ENCODE measurements around the gene USP37. TPM values are rescaled to one million over a fixed set of nuclear protein-coding genes. Genes with fewer than 3 reads are reported as not detected.

The USP37 gene
- total and polyA plus RNA-seq, 2 of the 13 experiments (the other 11 are each of a cell fraction or from before 2014, with no cell fraction given), result 6.5 to 30.6 TPM

- TF ChIP-seq, protein P1, sequence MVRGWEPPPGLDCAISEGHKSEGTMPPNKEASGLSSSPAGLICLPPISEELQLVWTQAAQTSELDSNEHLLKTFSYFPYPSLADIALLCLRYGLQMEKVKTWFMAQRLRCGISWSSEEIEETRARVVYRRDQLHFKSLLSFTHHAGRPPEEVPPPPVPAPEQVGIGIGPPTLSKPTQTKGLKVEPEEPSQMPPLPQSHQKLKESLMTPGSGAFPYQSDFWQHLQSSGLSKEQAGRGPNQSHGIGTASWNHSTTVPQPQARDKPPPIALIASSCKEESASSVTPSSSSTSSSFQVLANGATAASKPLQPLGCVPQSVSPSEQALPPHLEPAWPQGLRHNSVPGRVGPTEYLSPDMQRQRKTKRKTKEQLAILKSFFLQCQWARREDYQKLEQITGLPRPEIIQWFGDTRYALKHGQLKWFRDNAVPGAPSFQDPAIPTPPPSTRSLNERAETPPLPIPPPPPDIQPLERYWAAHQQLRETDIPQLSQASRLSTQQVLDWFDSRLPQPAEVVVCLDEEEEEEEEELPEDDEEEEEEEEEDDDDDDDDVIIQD (CRISPR knock-in tag; IDR thresholded peaks at IDR 0.05; ENCODE audit: low read depth), result no peak
- TF ChIP-seq MEIS2 (CRISPR knock-in tag; IDR thresholded peaks at IDR 0.05) (peak; percentile 63; the same call in 1 of the 2 replicates), SPEN (CRISPR knock-in tag; IDR thresholded peaks at IDR 0.05; ENCODE audit: low read depth) (no peak; the same call in 1 of the 2 replicates), ZBTB7A (CRISPR knock-in tag; IDR thresholded peaks at IDR 0.05) (no peak), GATA4 (IDR thresholded peaks at IDR 0.05; ENCODE audit: borderline replicate concordance, low read depth) (no peak), FOXO1 (CRISPR knock-in tag; IDR thresholded peaks at IDR 0.05) (no peak), ZNF333 (CRISPR knock-in tag; IDR thresholded peaks at IDR 0.05; ENCODE audit: borderline replicate concordance) (0 out of 2 replicates have a peak, but pooled peaks have one; percentile 3)
- TF ChIP-seq, protein P2, sequence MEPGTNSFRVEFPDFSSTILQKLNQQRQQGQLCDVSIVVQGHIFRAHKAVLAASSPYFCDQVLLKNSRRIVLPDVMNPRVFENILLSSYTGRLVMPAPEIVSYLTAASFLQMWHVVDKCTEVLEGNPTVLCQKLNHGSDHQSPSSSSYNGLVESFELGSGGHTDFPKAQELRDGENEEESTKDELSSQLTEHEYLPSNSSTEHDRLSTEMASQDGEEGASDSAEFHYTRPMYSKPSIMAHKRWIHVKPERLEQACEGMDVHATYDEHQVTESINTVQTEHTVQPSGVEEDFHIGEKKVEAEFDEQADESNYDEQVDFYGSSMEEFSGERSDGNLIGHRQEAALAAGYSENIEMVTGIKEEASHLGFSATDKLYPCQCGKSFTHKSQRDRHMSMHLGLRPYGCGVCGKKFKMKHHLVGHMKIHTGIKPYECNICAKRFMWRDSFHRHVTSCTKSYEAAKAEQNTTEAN (CRISPR knock-in tag; conservative IDR thresholded peaks at IDR 0.05), result peak; percentile 52; the same call in 1 of the 2 replicates
- TF ChIP-seq, protein P3, sequence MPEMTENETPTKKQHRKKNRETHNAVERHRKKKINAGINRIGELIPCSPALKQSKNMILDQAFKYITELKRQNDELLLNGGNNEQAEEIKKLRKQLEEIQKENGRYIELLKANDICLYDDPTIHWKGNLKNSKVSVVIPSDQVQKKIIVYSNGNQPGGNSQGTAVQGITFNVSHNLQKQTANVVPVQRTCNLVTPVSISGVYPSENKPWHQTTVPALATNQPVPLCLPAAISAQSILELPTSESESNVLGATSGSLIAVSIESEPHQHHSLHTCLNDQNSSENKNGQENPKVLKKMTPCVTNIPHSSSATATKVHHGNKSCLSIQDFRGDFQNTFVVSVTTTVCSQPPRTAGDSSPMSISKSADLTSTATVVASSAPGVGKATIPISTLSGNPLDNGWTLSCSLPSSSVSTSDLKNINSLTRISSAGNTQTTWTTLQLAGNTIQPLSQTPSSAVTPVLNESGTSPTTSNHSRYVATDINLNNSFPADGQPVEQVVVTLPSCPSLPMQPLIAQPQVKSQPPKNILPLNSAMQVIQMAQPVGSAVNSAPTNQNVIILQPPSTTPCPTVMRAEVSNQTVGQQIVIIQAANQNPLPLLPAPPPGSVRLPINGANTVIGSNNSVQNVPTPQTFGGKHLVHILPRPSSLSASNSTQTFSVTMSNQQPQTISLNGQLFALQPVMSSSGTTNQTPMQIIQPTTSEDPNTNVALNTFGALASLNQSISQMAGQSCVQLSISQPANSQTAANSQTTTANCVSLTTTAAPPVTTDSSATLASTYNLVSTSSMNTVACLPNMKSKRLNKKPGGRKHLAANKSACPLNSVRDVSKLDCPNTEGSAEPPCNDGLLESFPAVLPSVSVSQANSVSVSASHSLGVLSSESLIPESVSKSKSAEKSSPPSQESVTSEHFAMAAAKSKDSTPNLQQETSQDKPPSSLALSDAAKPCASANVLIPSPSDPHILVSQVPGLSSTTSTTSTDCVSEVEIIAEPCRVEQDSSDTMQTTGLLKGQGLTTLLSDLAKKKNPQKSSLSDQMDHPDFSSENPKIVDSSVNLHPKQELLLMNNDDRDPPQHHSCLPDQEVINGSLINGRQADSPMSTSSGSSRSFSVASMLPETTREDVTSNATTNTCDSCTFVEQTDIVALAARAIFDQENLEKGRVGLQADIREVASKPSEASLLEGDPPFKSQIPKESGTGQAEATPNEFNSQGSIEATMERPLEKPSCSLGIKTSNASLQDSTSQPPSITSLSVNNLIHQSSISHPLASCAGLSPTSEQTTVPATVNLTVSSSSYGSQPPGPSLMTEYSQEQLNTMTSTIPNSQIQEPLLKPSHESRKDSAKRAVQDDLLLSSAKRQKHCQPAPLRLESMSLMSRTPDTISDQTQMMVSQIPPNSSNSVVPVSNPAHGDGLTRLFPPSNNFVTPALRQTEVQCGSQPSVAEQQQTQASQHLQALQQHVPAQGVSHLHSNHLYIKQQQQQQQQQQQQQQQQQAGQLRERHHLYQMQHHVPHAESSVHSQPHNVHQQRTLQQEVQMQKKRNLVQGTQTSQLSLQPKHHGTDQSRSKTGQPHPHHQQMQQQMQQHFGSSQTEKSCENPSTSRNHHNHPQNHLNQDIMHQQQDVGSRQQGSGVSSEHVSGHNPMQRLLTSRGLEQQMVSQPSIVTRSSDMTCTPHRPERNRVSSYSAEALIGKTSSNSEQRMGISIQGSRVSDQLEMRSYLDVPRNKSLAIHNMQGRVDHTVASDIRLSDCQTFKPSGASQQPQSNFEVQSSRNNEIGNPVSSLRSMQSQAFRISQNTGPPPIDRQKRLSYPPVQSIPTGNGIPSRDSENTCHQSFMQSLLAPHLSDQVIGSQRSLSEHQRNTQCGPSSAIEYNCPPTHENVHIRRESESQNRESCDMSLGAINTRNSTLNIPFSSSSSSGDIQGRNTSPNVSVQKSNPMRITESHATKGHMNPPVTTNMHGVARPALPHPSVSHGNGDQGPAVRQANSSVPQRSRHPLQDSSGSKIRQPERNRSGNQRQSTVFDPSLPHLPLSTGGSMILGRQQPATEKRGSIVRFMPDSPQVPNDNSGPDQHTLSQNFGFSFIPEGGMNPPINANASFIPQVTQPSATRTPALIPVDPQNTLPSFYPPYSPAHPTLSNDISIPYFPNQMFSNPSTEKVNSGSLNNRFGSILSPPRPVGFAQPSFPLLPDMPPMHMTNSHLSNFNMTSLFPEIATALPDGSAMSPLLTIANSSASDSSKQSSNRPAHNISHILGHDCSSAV (CRISPR knock-in tag; IDR thresholded peaks at IDR 0.05; ENCODE audit: borderline replicate concordance), result no peak
- TF ChIP-seq, protein P4, sequence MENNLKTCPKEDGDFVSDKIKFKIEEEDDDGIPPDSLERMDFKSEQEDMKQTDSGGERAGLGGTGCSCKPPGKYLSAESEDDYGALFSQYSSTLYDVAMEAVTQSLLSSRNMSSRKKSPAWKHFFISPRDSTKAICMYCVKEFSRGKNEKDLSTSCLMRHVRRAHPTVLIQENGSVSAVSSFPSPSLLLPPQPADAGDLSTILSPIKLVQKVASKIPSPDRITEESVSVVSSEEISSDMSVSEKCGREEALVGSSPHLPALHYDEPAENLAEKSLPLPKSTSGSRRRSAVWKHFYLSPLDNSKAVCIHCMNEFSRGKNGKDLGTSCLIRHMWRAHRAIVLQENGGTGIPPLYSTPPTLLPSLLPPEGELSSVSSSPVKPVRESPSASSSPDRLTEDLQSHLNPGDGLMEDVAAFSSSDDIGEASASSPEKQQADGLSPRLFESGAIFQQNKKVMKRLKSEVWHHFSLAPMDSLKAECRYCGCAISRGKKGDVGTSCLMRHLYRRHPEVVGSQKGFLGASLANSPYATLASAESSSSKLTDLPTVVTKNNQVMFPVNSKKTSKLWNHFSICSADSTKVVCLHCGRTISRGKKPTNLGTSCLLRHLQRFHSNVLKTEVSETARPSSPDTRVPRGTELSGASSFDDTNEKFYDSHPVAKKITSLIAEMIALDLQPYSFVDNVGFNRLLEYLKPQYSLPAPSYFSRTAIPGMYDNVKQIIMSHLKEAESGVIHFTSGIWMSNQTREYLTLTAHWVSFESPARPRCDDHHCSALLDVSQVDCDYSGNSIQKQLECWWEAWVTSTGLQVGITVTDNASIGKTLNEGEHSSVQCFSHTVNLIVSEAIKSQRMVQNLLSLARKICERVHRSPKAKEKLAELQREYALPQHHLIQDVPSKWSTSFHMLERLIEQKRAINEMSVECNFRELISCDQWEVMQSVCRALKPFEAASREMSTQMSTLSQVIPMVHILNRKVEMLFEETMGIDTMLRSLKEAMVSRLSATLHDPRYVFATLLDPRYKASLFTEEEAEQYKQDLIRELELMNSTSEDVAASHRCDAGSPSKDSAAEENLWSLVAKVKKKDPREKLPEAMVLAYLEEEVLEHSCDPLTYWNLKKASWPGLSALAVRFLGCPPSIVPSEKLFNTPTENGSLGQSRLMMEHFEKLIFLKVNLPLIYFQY (CRISPR knock-in tag; IDR thresholded peaks at IDR 0.05; ENCODE audit: borderline replicate concordance), result no peak
Observed at GRCh38 chr2:218569038-218569431, 884 bp upstream of the USP37 start (continued).

Measured in HepG2 (cell line).